ENCODE data around the gene FYN.
"Not testable (repeated sequence)": the region's sequence is repeated elsewhere in the genome, so short reads cannot be mapped to it uniquely, and the experiment has no call there.

The FYN gene

GRCh38 chr6:111685058-111685457, 188.2 kb downstream of the FYN start:
- H3K9ac ChIP-seq (ENCODE audit: low read length): no peak overlapping the region
- H3K4me1 ChIP-seq (ENCODE audit: control insufficient read depth, insufficient read depth, low read length): peaks cover 11% of the 10 kb centered on the region
- no peak overlapping the region for H3K4me3 ChIP-seq (ENCODE audit: low read depth, low read length)
- H3K27me3 ChIP-seq (ENCODE audit: control insufficient read depth, insufficient read depth, low read length): no peaks in the 10 kb centered on the region
- H3K9me3 ChIP-seq (ENCODE audit: control insufficient read depth, insufficient read depth, low read depth, low read length): no peaks in the 10 kb centered on the region
- no peak overlapping the region for H3K27ac ChIP-seq (ENCODE audit: low read depth, low read length)
- peaks cover 38% of the 10 kb centered on the region for H3K36me3 ChIP-seq (ENCODE audit: control insufficient read depth, insufficient read depth, low read length)

- Histone ChIP-seq H3K9ac (ENCODE audit: low read length) (no peak overlapping the region), H3K4me3 (ENCODE audit: low read depth, low read length) (no peak overlapping the region), H3K4me1 (ENCODE audit: control insufficient read depth, insufficient read depth, low read length) (peaks cover 13% of the 10 kb centered on the region), H3K27me3 (ENCODE audit: control insufficient read depth, insufficient read depth, low read length) (no peaks in the 10 kb centered on the region), H3K27ac (ENCODE audit: low read depth, low read length) (no peak overlapping the region), H3K9me3 (ENCODE audit: control insufficient read depth, insufficient read depth, low read depth, low read length) (no peaks in the 10 kb centered on the region), H3K36me3 (ENCODE audit: control insufficient read depth, insufficient read depth, low read length) (peaks cover 28% of the 10 kb centered on the region)
These were observed 189.4 kb downstream of the FYN start for GRCh38 chr6:111683749-111684267.

GRCh38 chr6:111683157-111683556, 190.1 kb downstream of the FYN start:
- no peak overlapping the region for H3K27ac ChIP-seq (ENCODE audit: low read depth, low read length)

GRCh38 chr6:111681860-111682259, 191.4 kb downstream of the FYN start:
- no peak overlapping the region for H3K27ac ChIP-seq (ENCODE audit: low read depth, low read length)
- no peak overlapping the region for H3K9ac ChIP-seq (ENCODE audit: low read length)
- peaks cover 16% of the 10 kb centered on the region; the same call in 1 of the 2 replicates for H3K36me3 ChIP-seq (ENCODE audit: control insufficient read depth, insufficient read depth, low read length)
- no peak overlapping the region for H3K4me3 ChIP-seq (ENCODE audit: low read depth, low read length)
- H3K9me3 ChIP-seq (ENCODE audit: control insufficient read depth, insufficient read depth, low read depth, low read length): no peaks in the 10 kb centered on the region
- peaks cover 30% of the 10 kb centered on the region for H3K4me1 ChIP-seq (ENCODE audit: control insufficient read depth, insufficient read depth, low read length)
- no peaks in the 10 kb centered on the region for H3K27me3 ChIP-seq (ENCODE audit: control insufficient read depth, insufficient read depth, low read length)

More at GRCh38 chr6:111683157-111683556, 190.1 kb downstream of the FYN start:
- Histone ChIP-seq H3K27me3 (ENCODE audit: control insufficient read depth, insufficient read depth, low read length) (no peaks in the 10 kb centered on the region), H3K9ac (ENCODE audit: low read length) (no peak overlapping the region), H3K4me1 (ENCODE audit: control insufficient read depth, insufficient read depth, low read length) (peaks cover 20% of the 10 kb centered on the region), H3K36me3 (ENCODE audit: control insufficient read depth, insufficient read depth, low read length) (peaks cover 21% of the 10 kb centered on the region), H3K4me3 (ENCODE audit: low read depth, low read length) (no peak overlapping the region), H3K9me3 (ENCODE audit: control insufficient read depth, insufficient read depth, low read depth, low read length) (no peaks in the 10 kb centered on the region)

- H3K9me3 ChIP-seq (ENCODE audit: control insufficient read depth, insufficient read depth, low read depth, low read length); H3K9ac ChIP-seq (ENCODE audit: low read length); H3K4me3 ChIP-seq (ENCODE audit: low read depth, low read length); H3K27me3 ChIP-seq (ENCODE audit: control insufficient read depth, insufficient read depth, low read length); H3K27ac ChIP-seq (ENCODE audit: low read depth, low read length): not testable (repeated sequence)
- Histone ChIP-seq H3K4me1 (ENCODE audit: control insufficient read depth, insufficient read depth, low read length) (peaks cover 21% of the 10 kb centered on the region), H3K36me3 (ENCODE audit: control insufficient read depth, insufficient read depth, low read length) (peaks cover 16% of the 10 kb centered on the region; the same call in 1 of the 2 replicates)
These were observed 192.2 kb downstream of the FYN start for GRCh38 chr6:111680811-111681609.

- Histone ChIP-seq H3K9ac (ENCODE audit: low read length) (no peak overlapping the region), H3K36me3 (ENCODE audit: control insufficient read depth, insufficient read depth, low read length) (peaks cover 10% of the 10 kb centered on the region; the same call in 1 of the 2 replicates), H3K9me3 (ENCODE audit: control insufficient read depth, insufficient read depth, low read depth, low read length) (no peaks in the 10 kb centered on the region), H3K4me1 (ENCODE audit: control insufficient read depth, insufficient read depth, low read length) (peaks cover 20% of the 10 kb centered on the region), H3K27me3 (ENCODE audit: control insufficient read depth, insufficient read depth, low read length) (no peaks in the 10 kb centered on the region), H3K27ac (ENCODE audit: low read depth, low read length) (no peak overlapping the region), H3K4me3 (ENCODE audit: low read depth, low read length) (no peak overlapping the region)
These were observed 193.1 kb downstream of the FYN start for GRCh38 chr6:111680015-111680712.

GRCh38 chr6:111679126-111679858, 194.0 kb downstream of the FYN start:
- Histone ChIP-seq H3K9ac (ENCODE audit: low read length) (no peak overlapping the region), H3K27ac (ENCODE audit: low read depth, low read length) (no peak overlapping the region), H3K9me3 (ENCODE audit: control insufficient read depth, insufficient read depth, low read depth, low read length) (no peaks in the 10 kb centered on the region), H3K36me3 (ENCODE audit: control insufficient read depth, insufficient read depth, low read length) (peaks cover 7% of the 10 kb centered on the region), H3K27me3 (ENCODE audit: control insufficient read depth, insufficient read depth, low read length) (no peaks in the 10 kb centered on the region), H3K4me1 (ENCODE audit: control insufficient read depth, insufficient read depth, low read length) (peaks cover 20% of the 10 kb centered on the region), H3K4me3 (ENCODE audit: low read depth, low read length) (no peak overlapping the region)

GRCh38 chr6:111677249-111677990, 195.8 kb downstream of the FYN start:
- Histone ChIP-seq H3K27me3 (ENCODE audit: control insufficient read depth, insufficient read depth, low read length) (no peaks in the 10 kb centered on the region), H3K36me3 (ENCODE audit: control insufficient read depth, insufficient read depth, low read length) (peaks cover 18% of the 10 kb centered on the region), H3K9ac (ENCODE audit: low read length) (no peak overlapping the region), H3K4me1 (ENCODE audit: control insufficient read depth, insufficient read depth, low read length) (peaks cover 20% of the 10 kb centered on the region), H3K27ac (ENCODE audit: low read depth, low read length) (no peak overlapping the region), H3K9me3 (ENCODE audit: control insufficient read depth, insufficient read depth, low read depth, low read length) (no peaks in the 10 kb centered on the region), H3K4me3 (ENCODE audit: low read depth, low read length) (no peak overlapping the region)

- no peak overlapping the region for H3K4me3 ChIP-seq (ENCODE audit: low read depth, low read length)
- H3K36me3 ChIP-seq (ENCODE audit: control insufficient read depth, insufficient read depth, low read length): peaks cover 27% of the 10 kb centered on the region
- peaks cover 20% of the 10 kb centered on the region for H3K4me1 ChIP-seq (ENCODE audit: control insufficient read depth, insufficient read depth, low read length)
- H3K27ac ChIP-seq (ENCODE audit: low read depth, low read length): no peak overlapping the region
- no peaks in the 10 kb centered on the region for H3K27me3 ChIP-seq (ENCODE audit: control insufficient read depth, insufficient read depth, low read length)
- H3K9ac ChIP-seq (ENCODE audit: low read length): no peak overlapping the region
- H3K9me3 ChIP-seq (ENCODE audit: control insufficient read depth, insufficient read depth, low read depth, low read length): no peaks in the 10 kb centered on the region
These were observed 196.9 kb downstream of the FYN start for GRCh38 chr6:111676383-111676782.

- Histone ChIP-seq H3K9me3 (ENCODE audit: control insufficient read depth, insufficient read depth, low read depth, low read length) (no peaks in the 10 kb centered on the region), H3K4me3 (ENCODE audit: low read depth, low read length) (no peak overlapping the region), H3K36me3 (ENCODE audit: control insufficient read depth, insufficient read depth, low read length) (peaks cover 36% of the 10 kb centered on the region), H3K9ac (ENCODE audit: low read length) (no peak overlapping the region), H3K27me3 (ENCODE audit: control insufficient read depth, insufficient read depth, low read length) (no peaks in the 10 kb centered on the region), H3K4me1 (ENCODE audit: control insufficient read depth, insufficient read depth, low read length) (peaks cover 20% of the 10 kb centered on the region), H3K27ac (ENCODE audit: low read depth, low read length) (no peak overlapping the region)
These were observed 198.4 kb downstream of the FYN start for GRCh38 chr6:111674883-111675282.
